Suppressor macrophage (primary cell): ENCODE measurements around the gene RAP2A.

Experiments
- DNase-seq, 4 experiments: peaks; one replicate each; pipeline ENCODE4 v3.0.0-alpha.2; 2020 to 2022
- total RNA-seq, 17 experiments: gene quantifications; one replicate each; lab custom pipeline; 2026; ENCODE audit warnings: mixed read lengths in 6 of 17, inconsistent platforms in 3 of 17; lab: John Stamatoyannopoulos, UW

RAP2A gene
- 59.6 to 280 (median 167) reads per million in 17 experiments for total RNA-seq

GRCh38 chr13:97433727-97434396, at the start of gene RAP2A:
Gene RAP2A, plus strand, starts transcription at chr13:97434169. Its CDS starts 302 bp downstream, at chr13:97434471.
- DNase-seq, result peak; percentile 93 to 98 (median 96)

GRCh38 chr13:97384371-97384770, 49.6 kb upstream of the RAP2A start:
- DNase-seq, result peak; percentile 44 to 85 (median 74)

GRCh38 chr13:97385146-97385545, 48.8 kb upstream of the RAP2A start:
- DNase-seq, result no peak

GRCh38 chr13:97385854-97386253, 48.1 kb upstream of the RAP2A start:
- DNase-seq, result peak in 2 of 4 experiments; percentile 49 to 50

- peak; percentile 77 to 86 (median 85) for DNase-seq
Measured at GRCh38 chr13:97386801-97387484, 47.0 kb upstream of the RAP2A start.

- DNase-seq, result peak; percentile 75 to 90 (median 82)
Measured at GRCh38 chr13:97387485-97387839, 46.5 kb upstream of the RAP2A start.

- DNase-seq, result peak in 3 of 4 experiments; percentile 70 to 75 (median 73)
Measured at GRCh38 chr13:97387890-97388289, 46.1 kb upstream of the RAP2A start.

- DNase-seq, result peak; percentile 20 to 62 (median 53)
Measured at GRCh38 chr13:97388373-97388772, 45.6 kb upstream of the RAP2A start.

GRCh38 chr13:97390941-97391600, 42.9 kb upstream of the RAP2A start:
- DNase-seq, result peak in 2 of 4 experiments; percentile 42 to 53

GRCh38 chr13:97392020-97392419, 41.9 kb upstream of the RAP2A start:
- DNase-seq, result no peak

GRCh38 chr13:97394542-97394941, 39.4 kb upstream of the RAP2A start:
- no peak for DNase-seq

GRCh38 chr13:97395447-97396136, 38.4 kb upstream of the RAP2A start:
- DNase-seq, result peak in 1 of 4 experiments; percentile 27

- no peak for DNase-seq
Measured at GRCh38 chr13:97397267-97397666, 36.7 kb upstream of the RAP2A start.

- DNase-seq, result no peak
Measured at GRCh38 chr13:97401421-97401820, 32.5 kb upstream of the RAP2A start.

GRCh38 chr13:97403893-97404750, 29.8 kb upstream of the RAP2A start:
- DNase-seq, result no peak

GRCh38 chr13:97407540-97407939, 26.4 kb upstream of the RAP2A start:
- no peak for DNase-seq

GRCh38 chr13:97408938-97409337, 25.0 kb upstream of the RAP2A start:
- no peak for DNase-seq

- peak in 3 of 4 experiments; percentile 13 to 35 (median 31) for DNase-seq
Measured at GRCh38 chr13:97411984-97412383, 22.0 kb upstream of the RAP2A start.

GRCh38 chr13:97413694-97414093, 20.3 kb upstream of the RAP2A start:
- no peak for DNase-seq

- DNase-seq, result no peak
Measured at GRCh38 chr13:97414392-97414791, 19.6 kb upstream of the RAP2A start.

- DNase-seq, result no peak
Measured at GRCh38 chr13:97417698-97418097, 16.3 kb upstream of the RAP2A start.
